GM12891 (cell line): ENCODE data around the gene GALNT13.

Experiments
- PAX5 ChIP-seq: IDR thresholded peaks from 2 replicates; pipeline ENCODE4 v1.6.1; 2011; ENCODE audit warnings: low read length, moderate library complexity, mild to moderate bottlenecking; ENCODE audit not compliant: insufficient read depth, severe bottlenecking
- POLR2A ChIP-seq: IDR thresholded peaks from 2 replicates; pipeline ENCODE4 v1.6.1; 2011; ENCODE audit warnings: low read depth, low read length, control low read depth
- POLR2AphosphoS5 ChIP-seq: IDR thresholded peaks from 2 replicates; pipeline ENCODE4 v1.6.1; 2011; ENCODE audit warnings: low read depth, low read length, control low read depth
- POU2F2 ChIP-seq: IDR thresholded peaks from 2 replicates; pipeline ENCODE4 v1.6.1; 2011; ENCODE audit warnings: low read depth, mild to moderate bottlenecking, control low read depth, low read length, moderate library complexity
- SPI1 ChIP-seq: IDR thresholded peaks from 2 replicates; pipeline ENCODE4 v1.6.1; 2011; ENCODE audit warnings: low read depth, low read length, control low read depth
- TAF1 ChIP-seq: IDR thresholded peaks from 2 replicates; pipeline ENCODE4 v1.6.1; 2011; ENCODE audit warnings: low read depth, low read length, control low read depth

DNA sequence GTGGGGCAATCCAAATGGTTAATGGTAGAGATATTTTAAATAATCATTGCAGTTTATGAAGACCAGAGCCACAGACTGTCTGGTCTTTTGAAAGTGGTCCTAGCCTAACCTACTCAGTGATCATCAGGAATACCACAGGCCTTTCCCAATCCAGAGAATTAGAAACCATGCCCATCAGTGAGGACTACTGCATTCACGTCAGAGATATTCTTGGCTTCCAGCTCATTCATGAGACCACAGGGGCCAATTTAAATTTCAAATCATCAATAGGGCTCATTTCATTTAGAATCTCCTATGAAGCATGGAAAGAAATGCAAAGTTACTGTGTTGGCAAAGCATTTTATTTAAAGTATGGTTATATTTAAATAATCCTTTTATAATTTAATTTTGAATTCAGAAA is 464.5 kb downstream of the GALNT13 start:
- TF ChIP-seq POLR2AphosphoS5 (no peak), POLR2A (no peak), POU2F2 (no peak), TAF1 (no peak), SPI1 (no peak), PAX5 (no peak)
